ENCODE results near the gene LRRC18. TPM values are rescaled to one million over a fixed set of nuclear protein-coding genes. Genes with fewer than 3 reads are reported as not detected.
A peak's percentile ranks its signal among the peaks of the same experiment; 100 is the strongest.

Gene LRRC18
- total RNA-seq, 1 experiment from 2014 or later, result not detected

- no peak for DNase-seq
- no peaks in the 10 kb centered on the region for H3K36me3 ChIP-seq (replicated peaks; ENCODE audit: control insufficient read depth, insufficient read depth, low read length)
- H3K27me3 ChIP-seq (ENCODE audit: control insufficient read depth, insufficient read depth, low read length), result no peaks in the 10 kb centered on the region
Measured at GRCh38 chr10:48938990-48939536, 577 bp downstream of the LRRC18 start.

GRCh38 chr10:48938281-48938680 lies 1.4 kb downstream of the LRRC18 start:
- Histone ChIP-seq H3K4me3 (ENCODE audit: insufficient read depth, low read depth, low read length) (no peak overlapping the region), H3K36me3 (replicated peaks; ENCODE audit: control insufficient read depth, insufficient read depth, low read length) (no peaks in the 10 kb centered on the region), H3K27me3 (ENCODE audit: control insufficient read depth, insufficient read depth, low read length) (no peaks in the 10 kb centered on the region)
- no peak for DNase-seq

More at GRCh38 chr10:48938990-48939536, 577 bp downstream of the LRRC18 start:
- no peak overlapping the region for H3K4me3 ChIP-seq (ENCODE audit: insufficient read depth, low read depth, low read length)

- Histone ChIP-seq H3K36me3 (replicated peaks; ENCODE audit: control insufficient read depth, insufficient read depth, low read length) (no peaks in the 10 kb centered on the region), H3K4me3 (ENCODE audit: insufficient read depth, low read depth, low read length) (no peak overlapping the region), H3K27me3 (ENCODE audit: control insufficient read depth, insufficient read depth, low read length) (no peaks in the 10 kb centered on the region)
- DNase-seq, result no peak
Measured at GRCh38 chr10:48937796-48938195, 1.8 kb downstream of the LRRC18 start.

- Histone ChIP-seq H3K36me3 (replicated peaks; ENCODE audit: control insufficient read depth, insufficient read depth, low read length) (no peaks in the 10 kb centered on the region), H3K27me3 (ENCODE audit: control insufficient read depth, insufficient read depth, low read length) (no peaks in the 10 kb centered on the region), H3K4me3 (ENCODE audit: insufficient read depth, low read depth, low read length) (no peak overlapping the region)
- no peak for DNase-seq
Measured at GRCh38 chr10:48935577-48935976, 4.1 kb downstream of the LRRC18 start.

GRCh38 chr10:48934672-48935501 lies 4.8 kb downstream of the LRRC18 start:
- Histone ChIP-seq H3K4me3 (ENCODE audit: insufficient read depth, low read depth, low read length) (no peak overlapping the region), H3K36me3 (replicated peaks; ENCODE audit: control insufficient read depth, insufficient read depth, low read length) (no peaks in the 10 kb centered on the region), H3K27me3 (ENCODE audit: control insufficient read depth, insufficient read depth, low read length) (no peaks in the 10 kb centered on the region)
- peak; percentile 53 for DNase-seq

- DNase-seq, result no peak
- H3K36me3 ChIP-seq (replicated peaks; ENCODE audit: control insufficient read depth, insufficient read depth, low read length), result no peaks in the 10 kb centered on the region
- no peak overlapping the region for H3K4me3 ChIP-seq (ENCODE audit: insufficient read depth, low read depth, low read length)
- H3K27me3 ChIP-seq (ENCODE audit: control insufficient read depth, insufficient read depth, low read length), result no peaks in the 10 kb centered on the region
Measured at GRCh38 chr10:48932831-48933664, 6.6 kb downstream of the LRRC18 start.

- H3K4me3 ChIP-seq (ENCODE audit: insufficient read depth, low read depth, low read length), result no peak overlapping the region
- no peaks in the 10 kb centered on the region for H3K36me3 ChIP-seq (replicated peaks; ENCODE audit: control insufficient read depth, insufficient read depth, low read length)
- H3K27me3 ChIP-seq (ENCODE audit: control insufficient read depth, insufficient read depth, low read length), result no peaks in the 10 kb centered on the region
- peak; percentile 61 for DNase-seq
Measured at GRCh38 chr10:48931188-48931587, 8.5 kb downstream of the LRRC18 start.

GRCh38 chr10:48929413-48929990 lies 10.1 kb downstream of the LRRC18 start:
- Histone ChIP-seq H3K4me3 (ENCODE audit: insufficient read depth, low read depth, low read length) (no peak overlapping the region), H3K27me3 (ENCODE audit: control insufficient read depth, insufficient read depth, low read length) (no peaks in the 10 kb centered on the region), H3K36me3 (replicated peaks; ENCODE audit: control insufficient read depth, insufficient read depth, low read length) (no peaks in the 10 kb centered on the region)
- DNase-seq, result no peak

GRCh38 chr10:48926764-48927540 lies 12.7 kb downstream of the LRRC18 start:
- Histone ChIP-seq H3K4me3 (ENCODE audit: insufficient read depth, low read depth, low read length) (no peak overlapping the region), H3K27me3 (ENCODE audit: control insufficient read depth, insufficient read depth, low read length) (no peaks in the 10 kb centered on the region), H3K36me3 (replicated peaks; ENCODE audit: control insufficient read depth, insufficient read depth, low read length) (no peaks in the 10 kb centered on the region)
- DNase-seq, result no peak

- DNase-seq, result no peak
Measured at GRCh38 chr10:48926255-48926654, 13.4 kb downstream of the LRRC18 start.

GRCh38 chr10:48924988-48925387 lies 14.7 kb downstream of the LRRC18 start:
- no peaks in the 10 kb centered on the region for H3K27me3 ChIP-seq (ENCODE audit: control insufficient read depth, insufficient read depth, low read length)
- DNase-seq, result no peak
- H3K36me3 ChIP-seq (replicated peaks; ENCODE audit: control insufficient read depth, insufficient read depth, low read length), result no peaks in the 10 kb centered on the region
- no peak overlapping the region for H3K4me3 ChIP-seq (ENCODE audit: insufficient read depth, low read depth, low read length)

More at GRCh38 chr10:48926255-48926654, 13.4 kb downstream of the LRRC18 start:
- no peaks in the 10 kb centered on the region for H3K27me3 ChIP-seq (ENCODE audit: control insufficient read depth, insufficient read depth, low read length)
- H3K36me3 ChIP-seq (replicated peaks; ENCODE audit: control insufficient read depth, insufficient read depth, low read length), result no peaks in the 10 kb centered on the region
- H3K4me3 ChIP-seq (ENCODE audit: insufficient read depth, low read depth, low read length), result no peak overlapping the region

GRCh38 chr10:48923748-48924147 lies 15.9 kb downstream of the LRRC18 start:
- Histone ChIP-seq H3K36me3 (replicated peaks; ENCODE audit: control insufficient read depth, insufficient read depth, low read length) (no peaks in the 10 kb centered on the region), H3K27me3 (ENCODE audit: control insufficient read depth, insufficient read depth, low read length) (no peaks in the 10 kb centered on the region), H3K4me3 (ENCODE audit: insufficient read depth, low read depth, low read length) (no peak overlapping the region)
- DNase-seq, result no peak

- DNase-seq, result no peak
- Histone ChIP-seq H3K4me3 (ENCODE audit: insufficient read depth, low read depth, low read length) (no peak overlapping the region), H3K36me3 (replicated peaks; ENCODE audit: control insufficient read depth, insufficient read depth, low read length) (no peaks in the 10 kb centered on the region), H3K27me3 (ENCODE audit: control insufficient read depth, insufficient read depth, low read length) (no peaks in the 10 kb centered on the region)
Measured at GRCh38 chr10:48913674-48914073, 26.0 kb downstream of the LRRC18 start.

GRCh38 chr10:48910548-48910947 lies 29.1 kb downstream of the LRRC18 start:
- Histone ChIP-seq H3K36me3 (replicated peaks; ENCODE audit: control insufficient read depth, insufficient read depth, low read length) (no peaks in the 10 kb centered on the region), H3K27me3 (ENCODE audit: control insufficient read depth, insufficient read depth, low read length) (no peaks in the 10 kb centered on the region), H3K4me3 (ENCODE audit: insufficient read depth, low read depth, low read length) (no peak overlapping the region)
- no peak for DNase-seq
